GM15510 (cell line): Measurements from ENCODE around the gene CNDP1.

ENCODE experiments used
- POLR2A ChIP-seq: IDR thresholded peaks from 3 replicates; pipeline ENCODE4 v1.6.1; 2011; ENCODE audit warnings: borderline replicate concordance; ENCODE audit not compliant: insufficient read length; ENCODE audit errors: extremely low read depth

The CNDP1 gene

GRCh38 chr18:74632856-74633255 lies 98.6 kb downstream of the CNDP1 start:
- no peak for TF ChIP-seq POLR2A

GRCh38 chr18:74633652-74634352 lies 99.5 kb downstream of the CNDP1 start:
- no peak for TF ChIP-seq POLR2A

GRCh38 chr18:74635224-74635975 lies 101.1 kb downstream of the CNDP1 start:
- TF ChIP-seq POLR2A = no peak
